ENCODE data around the gene TNK2. TPM values are rescaled to one million over a fixed set of nuclear protein-coding genes. Genes with fewer than 3 reads are reported as not detected.

The TNK2 gene
- total RNA-seq, 4 donors from 2014 or later = 12.6 to 26.6 (median 15.6) TPM

DNA sequence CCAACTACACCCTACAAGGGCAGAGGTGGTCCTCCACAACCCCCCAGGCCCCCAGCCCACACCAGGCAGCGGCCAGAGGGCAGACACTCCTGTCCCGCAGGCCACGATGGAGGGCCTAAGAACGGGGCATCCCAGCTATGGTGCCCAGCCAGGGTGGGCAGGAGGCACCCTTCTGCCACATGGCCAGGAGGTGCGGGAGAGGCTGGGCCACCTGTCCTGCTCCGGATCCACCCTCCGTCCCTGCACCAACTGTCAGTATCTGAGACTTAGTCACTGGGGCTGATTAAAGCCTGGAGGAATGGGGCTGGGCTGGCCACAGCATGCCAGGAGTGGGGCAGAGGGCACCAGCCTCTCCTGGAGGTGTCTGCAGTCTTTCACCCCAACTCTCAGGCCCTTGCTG, 37.9 kb downstream of the TNK2 start:
- DNase-seq (ENCODE audit: low spot score) = no peak
- TF ChIP-seq, protein P1, sequence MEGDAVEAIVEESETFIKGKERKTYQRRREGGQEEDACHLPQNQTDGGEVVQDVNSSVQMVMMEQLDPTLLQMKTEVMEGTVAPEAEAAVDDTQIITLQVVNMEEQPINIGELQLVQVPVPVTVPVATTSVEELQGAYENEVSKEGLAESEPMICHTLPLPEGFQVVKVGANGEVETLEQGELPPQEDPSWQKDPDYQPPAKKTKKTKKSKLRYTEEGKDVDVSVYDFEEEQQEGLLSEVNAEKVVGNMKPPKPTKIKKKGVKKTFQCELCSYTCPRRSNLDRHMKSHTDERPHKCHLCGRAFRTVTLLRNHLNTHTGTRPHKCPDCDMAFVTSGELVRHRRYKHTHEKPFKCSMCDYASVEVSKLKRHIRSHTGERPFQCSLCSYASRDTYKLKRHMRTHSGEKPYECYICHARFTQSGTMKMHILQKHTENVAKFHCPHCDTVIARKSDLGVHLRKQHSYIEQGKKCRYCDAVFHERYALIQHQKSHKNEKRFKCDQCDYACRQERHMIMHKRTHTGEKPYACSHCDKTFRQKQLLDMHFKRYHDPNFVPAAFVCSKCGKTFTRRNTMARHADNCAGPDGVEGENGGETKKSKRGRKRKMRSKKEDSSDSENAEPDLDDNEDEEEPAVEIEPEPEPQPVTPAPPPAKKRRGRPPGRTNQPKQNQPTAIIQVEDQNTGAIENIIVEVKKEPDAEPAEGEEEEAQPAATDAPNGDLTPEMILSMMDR (IDR thresholded peaks at IDR 0.05) = no peak
- ATAC-seq (ENCODE audit: low FRiP score) = no peak

DNA sequence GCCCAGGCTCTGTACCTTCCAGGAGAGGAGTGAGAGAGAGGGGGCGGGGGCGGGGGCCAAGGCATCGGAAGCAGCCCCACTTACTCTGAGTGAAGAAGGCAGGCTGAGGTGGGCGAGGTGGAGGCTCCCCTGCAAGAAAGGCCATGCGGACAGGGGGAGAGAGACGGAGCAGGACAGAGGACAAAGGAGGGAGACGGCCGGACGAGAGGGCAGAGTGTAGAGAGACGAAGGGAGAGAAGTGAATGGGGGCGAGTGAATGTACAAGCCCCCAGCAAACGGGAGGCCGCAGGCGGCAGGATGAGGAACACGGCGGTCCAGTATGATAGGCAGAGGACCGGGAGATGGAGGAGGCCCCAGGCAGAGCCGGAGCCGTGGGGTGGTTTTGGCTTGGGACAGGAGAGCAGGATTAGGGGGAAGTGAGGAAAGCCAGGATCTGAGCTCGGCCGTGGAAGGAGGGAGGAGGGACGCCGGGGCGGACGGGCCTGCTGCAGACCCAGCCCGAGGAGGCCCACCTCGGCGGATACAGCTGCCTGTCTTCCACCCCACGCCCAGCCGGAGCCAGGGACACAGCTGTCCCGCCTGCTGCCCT, 38.8 kb downstream of the TNK2 start:
- TF ChIP-seq, protein P1 (IDR thresholded peaks at IDR 0.05) = no peak
- DNase-seq (ENCODE audit: low spot score) = no peak
- no peak for ATAC-seq (ENCODE audit: low FRiP score)

DNA sequence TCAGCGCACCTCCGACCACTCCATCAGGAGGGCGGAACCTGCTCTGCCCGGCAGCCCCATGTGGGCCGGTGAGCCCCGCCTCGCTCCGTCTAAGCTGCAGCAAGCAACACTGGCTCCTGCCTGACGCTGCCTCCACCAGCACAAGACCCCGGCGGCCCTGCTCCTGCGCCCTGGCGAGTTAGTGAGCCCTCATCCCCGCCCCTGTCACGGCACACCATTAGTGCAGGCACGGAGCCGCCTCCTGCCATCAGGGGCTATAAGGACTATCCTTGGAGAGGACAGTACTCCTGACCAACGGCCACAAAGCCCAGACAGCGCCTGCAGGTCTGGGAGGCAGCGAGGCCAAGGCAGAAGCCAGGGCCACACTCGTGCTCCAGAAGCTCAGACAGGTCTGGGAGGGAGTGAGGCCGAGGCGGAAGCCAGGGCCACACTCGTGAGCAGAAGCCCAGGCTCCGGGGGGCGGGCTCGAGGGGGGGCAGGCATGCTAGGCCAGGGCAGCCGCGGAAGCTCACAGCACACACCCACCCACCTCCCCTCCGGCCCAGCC, 39.4 kb downstream of the TNK2 start:
- TF ChIP-seq, protein P1 (IDR thresholded peaks at IDR 0.05) = no peak
- no peak for DNase-seq (ENCODE audit: low spot score)
- no peak for ATAC-seq (ENCODE audit: low FRiP score)

DNA sequence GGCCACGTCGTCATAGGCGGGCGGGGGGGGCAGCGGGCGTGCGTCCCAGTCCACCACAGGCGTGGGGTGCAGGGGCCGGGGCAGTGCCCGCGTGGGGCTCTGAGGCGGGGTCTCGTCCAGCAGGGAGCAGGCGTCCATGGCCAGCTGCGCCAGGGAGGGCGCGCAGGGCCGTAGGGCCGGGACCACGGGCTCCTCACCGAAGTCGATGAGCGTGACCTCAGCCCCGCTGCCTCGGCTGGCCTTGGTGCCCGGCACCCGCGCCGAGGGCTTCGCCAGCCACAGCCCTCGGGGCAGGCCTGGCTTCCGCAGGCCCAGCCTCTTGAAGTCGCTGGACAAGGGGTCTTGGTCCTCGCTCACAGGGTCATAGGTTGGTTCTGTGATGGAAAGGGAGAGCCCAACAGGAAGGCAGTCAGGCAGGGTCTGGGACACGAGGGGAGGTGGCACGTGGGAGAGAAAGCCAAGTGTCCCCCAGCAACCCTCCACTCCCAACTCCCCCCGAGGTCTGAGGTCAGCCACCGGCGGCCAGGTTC, 40.0 kb downstream of the TNK2 start:
- no peak for ATAC-seq (ENCODE audit: low FRiP score)
- DNase-seq (ENCODE audit: low spot score) = no peak
- TF ChIP-seq, protein P1 (IDR thresholded peaks at IDR 0.05) = no peak

DNA sequence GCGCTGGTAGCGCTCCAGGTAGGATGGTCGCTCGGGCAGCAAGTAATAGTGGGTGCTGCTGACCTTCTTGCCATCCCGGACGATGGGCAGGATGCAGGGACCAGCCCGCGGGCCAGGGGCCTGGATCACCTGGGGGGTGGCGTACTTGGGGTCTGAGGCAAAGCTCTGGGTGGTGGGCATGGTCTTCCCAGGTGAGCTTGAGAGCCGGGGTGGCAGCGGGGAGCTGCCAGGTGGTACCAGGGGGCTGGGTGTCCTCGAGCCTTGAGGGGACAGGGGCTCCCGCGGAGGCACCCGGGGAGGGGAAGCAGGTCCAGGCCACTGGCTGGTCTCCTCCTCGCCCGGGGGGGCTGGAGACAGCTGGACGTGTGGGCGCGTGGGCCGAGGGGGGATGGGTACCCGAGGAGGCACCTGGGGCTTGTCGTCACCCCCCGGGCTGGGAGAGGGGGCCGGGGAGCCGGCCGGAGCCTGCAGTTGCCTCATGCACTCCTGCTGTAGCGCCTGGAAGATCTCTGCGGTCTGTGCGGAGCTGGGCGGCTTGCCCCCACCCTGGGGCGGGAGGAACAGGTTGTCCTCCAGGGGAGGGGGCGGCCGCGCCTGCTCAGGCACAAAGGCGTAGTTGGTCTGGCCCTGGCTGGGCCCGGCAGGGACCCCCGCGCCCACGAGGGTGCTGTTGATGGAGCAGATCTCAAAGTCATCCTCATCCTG, 40.6 kb downstream of the TNK2 start:
- ATAC-seq (ENCODE audit: low FRiP score) (no peak), DNase-seq (ENCODE audit: low spot score) (no peak)
- TF ChIP-seq, protein P1 (IDR thresholded peaks at IDR 0.05) = no peak

DNA sequence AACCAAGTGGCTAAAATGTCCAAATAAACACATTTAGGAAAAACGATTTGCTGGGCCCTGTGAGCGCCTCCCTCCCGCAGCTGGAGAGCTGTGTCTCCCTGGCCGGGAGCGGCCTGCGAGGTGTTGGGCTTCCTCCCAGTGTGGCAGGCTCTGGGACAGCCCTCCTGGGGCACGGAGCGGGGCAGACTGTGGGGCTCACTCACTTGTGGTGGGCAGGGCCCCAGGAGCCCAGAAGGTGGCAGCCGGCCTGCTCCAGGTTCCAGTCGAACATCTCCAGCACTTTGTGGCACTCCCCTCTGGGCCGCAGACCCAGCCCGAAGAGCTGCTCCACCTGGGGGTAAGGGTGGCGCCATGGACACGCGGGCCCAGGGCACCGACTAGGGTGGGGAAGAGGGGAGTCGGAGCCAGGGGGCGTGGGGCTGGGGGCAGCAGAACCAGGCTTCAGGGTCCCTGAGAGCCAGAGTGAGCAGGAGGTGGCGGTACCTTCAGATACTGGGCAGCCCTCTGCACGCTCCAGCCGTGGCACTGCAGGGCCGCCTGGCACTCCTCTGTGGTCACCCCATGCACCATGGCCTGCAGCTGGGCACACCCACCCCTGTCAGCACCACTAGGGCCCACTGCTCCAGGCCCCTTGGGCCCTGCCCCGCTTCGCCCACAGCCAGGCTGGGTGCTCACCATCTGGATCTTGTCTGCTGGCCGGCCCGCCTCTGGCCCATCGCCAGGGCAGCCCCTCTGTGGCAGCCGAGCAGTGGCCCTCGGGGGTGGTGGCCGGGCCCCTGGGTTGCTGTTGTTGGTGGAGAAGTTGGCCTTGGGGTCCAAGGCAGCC, 41.5 kb downstream of the TNK2 start:
- DNase-seq (ENCODE audit: low spot score) = no peak
- no peak for ATAC-seq (ENCODE audit: low FRiP score)
- TF ChIP-seq, protein P1 (IDR thresholded peaks at IDR 0.05) = no peak

Data from omental fat pad (tissue), 4 donors.